Gastroesophageal sphincter (tissue), 3 donors: ENCODE results near the gene NEK6.

ENCODE experiments used
- CTCF ChIP-seq, 4 experiments: fragments of 200-600 bp in 2 of 4; fragments of 450-650 bp in 2 of 4; sonication (generic) in 1 of 4; IDR thresholded peaks; one replicate each; pipeline ENCODE4 v1.5.1; 2017 to 2019; ENCODE audit warnings: antibody characterized with exemption in 4 of 4, mild to moderate bottlenecking in 2 of 4, moderate library complexity in 2 of 4
- POLR2AphosphoS5 ChIP-seq: sonication (generic); formaldehyde crosslinking; IDR thresholded peaks from one replicate; pipeline ENCODE4 v1.6.1; 2017; ENCODE audit warnings: antibody characterized with exemption

- TF ChIP-seq CTCF (IDR thresholded peaks at IDR 0.05) (no peak), POLR2AphosphoS5 (no peak)
Measured at GRCh38 chr9:124373851-124374250, 116.1 kb downstream of the NEK6 start.
